ENCODE measurements around the gene PTPRN2.

The PTPRN2 gene

GRCh38 chr7:157691586-157692459, 895.8 kb downstream of the PTPRN2 start:
- DNase-seq, result no peak

- DNase-seq, result no peak
Observed at GRCh38 chr7:157690833-157691585, 896.6 kb downstream of the PTPRN2 start.

- no peak for DNase-seq
Observed at GRCh38 chr7:157690058-157690832, 897.4 kb downstream of the PTPRN2 start.

- no peak for DNase-seq
Observed at GRCh38 chr7:157689269-157690057, 898.2 kb downstream of the PTPRN2 start.

GRCh38 chr7:157688533-157689268, 898.9 kb downstream of the PTPRN2 start:
- no peak for DNase-seq

- DNase-seq, result no peak
Observed at GRCh38 chr7:157687845-157688532, 899.6 kb downstream of the PTPRN2 start.

- DNase-seq, result no peak
Observed at GRCh38 chr7:157687158-157687557, 900.5 kb downstream of the PTPRN2 start.

GRCh38 chr7:157686285-157686894, 901.2 kb downstream of the PTPRN2 start:
- no peak for DNase-seq

- DNase-seq, result no peak
Observed at GRCh38 chr7:157685430-157686284, 902.0 kb downstream of the PTPRN2 start.

- DNase-seq, result no peak
Observed at GRCh38 chr7:157684909-157685429, 902.7 kb downstream of the PTPRN2 start.

GRCh38 chr7:157684157-157684908, 903.3 kb downstream of the PTPRN2 start:
- no peak for DNase-seq

- no peak for DNase-seq
Observed at GRCh38 chr7:157683747-157684156, 903.9 kb downstream of the PTPRN2 start.

GRCh38 chr7:157682946-157683746, 904.5 kb downstream of the PTPRN2 start:
- DNase-seq, result no peak

- DNase-seq, result no peak
Observed at GRCh38 chr7:157682064-157682945, 905.3 kb downstream of the PTPRN2 start.

- no peak for DNase-seq
Observed at GRCh38 chr7:157679607-157680006, 908.0 kb downstream of the PTPRN2 start.

GRCh38 chr7:157678501-157678900, 909.1 kb downstream of the PTPRN2 start:
- no peak for DNase-seq

All from effector CD4-positive, alpha-beta T cell (primary cell).